H54 (cell line): Measurements from ENCODE around the gene PARK7.
A peak's percentile ranks its signal among the peaks of the same experiment; 100 is the strongest.

Experiments used
- DNase-seq: peaks from one replicate; pipeline ENCODE4 v3.0.0; 2011; ENCODE audit warnings: low spot score, mixed read lengths; ENCODE audit not compliant: insufficient read length
- FAIRE-seq: peaks from 3 replicates; lab custom pipeline; 2011; peaks lifted over from hg19 to GRCh38; lab: Jason Lieb, UNC
- POLR2A ChIP-seq: IDR thresholded peaks from 2 replicates; pipeline ENCODE4 v1.6.1; 2011; ENCODE audit warnings: low read depth, mild to moderate bottlenecking, low read length

PARK7 gene

GRCh38 chr1:8013800-8014199 lies 52.3 kb downstream of the PARK7 start:
- DNase-seq (no peak), FAIRE-seq (no peak)
- no peak for TF ChIP-seq POLR2A

- no peak for TF ChIP-seq POLR2A
- DNase-seq (no peak), FAIRE-seq (no peak)
Observed at GRCh38 chr1:8014381-8014988, 53.0 kb downstream of the PARK7 start.

GRCh38 chr1:8015036-8015808 lies 53.7 kb downstream of the PARK7 start:
- FAIRE-seq, result peak; percentile 92
- no peak for TF ChIP-seq POLR2A
- no peak for DNase-seq

- FAIRE-seq, result no peak
- DNase-seq, result no peak
Observed at GRCh38 chr1:8015809-8016165, 54.3 kb downstream of the PARK7 start.

GRCh38 chr1:8016210-8016894 lies 54.8 kb downstream of the PARK7 start:
- FAIRE-seq (no peak), DNase-seq (no peak)
- no peak for TF ChIP-seq POLR2A

More at GRCh38 chr1:8015809-8016165, 54.3 kb downstream of the PARK7 start:
- no peak for TF ChIP-seq POLR2A

GRCh38 chr1:8016895-8017241 lies 55.4 kb downstream of the PARK7 start:
- TF ChIP-seq POLR2A, result no peak
- DNase-seq (no peak), FAIRE-seq (no peak)

GRCh38 chr1:8017495-8018197 lies 56.1 kb downstream of the PARK7 start:
- peak; percentile 43 for FAIRE-seq
- DNase-seq, result no peak
- no peak for TF ChIP-seq POLR2A

GRCh38 chr1:8018492-8019228 lies 57.1 kb downstream of the PARK7 start:
- DNase-seq (no peak), FAIRE-seq (peak; percentile 6)
- TF ChIP-seq POLR2A, result no peak

GRCh38 chr1:8019229-8019620 lies 57.7 kb downstream of the PARK7 start:
- FAIRE-seq, result no peak
- no peak for DNase-seq
- TF ChIP-seq POLR2A, result no peak

- DNase-seq (no peak), FAIRE-seq (peak; percentile 75)
- TF ChIP-seq POLR2A, result no peak
Observed at GRCh38 chr1:8020032-8020431, 58.5 kb downstream of the PARK7 start.

- DNase-seq (no peak), FAIRE-seq (peak; percentile 70)
- no peak for TF ChIP-seq POLR2A
Observed at GRCh38 chr1:8021676-8022266, 60.3 kb downstream of the PARK7 start.

GRCh38 chr1:8022395-8023286 lies 61.1 kb downstream of the PARK7 start:
- no peak for TF ChIP-seq POLR2A
- DNase-seq (no peak), FAIRE-seq (no peak)
